Measurements from ENCODE around the gene RHOB.

- TF ChIP-seq POLR2A (IDR thresholded peaks at IDR 0.05) (no peak), CTCF (IDR thresholded peaks at IDR 0.05) (no peak)
Observed at GRCh38 chr2:20488201-20488641, 41.3 kb downstream of the RHOB start.
